A549 (cell line): Measurements from ENCODE around the gene PDZD11. TPM values are rescaled to one million over a fixed set of nuclear protein-coding genes. Genes with fewer than 3 reads are reported as not detected.
A peak's percentile ranks its signal among the peaks of the same experiment; 100 is the strongest.

Experiments
- ATAC-seq, 2 experiments: fragments of 200-7000 bp in 1 of 2; fragments of >200 bp in 1 of 2; cut with Nextera tagmentation in 1 of 2; cut with Tn5 transposase in 1 of 2; 3 replicates each; pipeline versions ENCODE4 v1.8.0 to v1.9.1; 2018 to 2020; ENCODE audit warnings: mild to moderate bottlenecking in 1 of 2, moderate library complexity in 1 of 2
- CTCF ChIA-PET: fragments of 300-600 bp; sonication (Branson Sonifier 250); formaldehyde crosslinking; extraction: SDS; loops from one replicate; lab custom pipeline; 2021; ENCODE audit warnings: antibody characterized with exemption, inconsistent platforms; lab: Yijun Ruan, JAX
- POLR2A ChIA-PET: fragments of 350-600 bp; formaldehyde crosslinking; extraction: SDS; loops from one replicate; lab custom pipeline; 2021; ENCODE audit warnings: antibody characterized with exemption, inconsistent platforms; lab: Yijun Ruan, JAX
- DNase-seq, 2 experiments: peaks; one replicate each; pipeline versions ENCODE4 v3.0.0 to v3.0.0-alpha.2; 2011 to 2016; ENCODE audit warnings: low read depth in 1 of 2, low spot score in 1 of 2
- FAIRE-seq: peaks from 2 replicates; lab custom pipeline; 2011; peaks lifted over from hg19 to GRCh38; lab: Jason Lieb, UNC
- H3K27ac ChIP-seq, 2 experiments: fragments of >200 bp; sonication (Bioruptor Twin); formaldehyde crosslinking; 3 replicates each; pipeline ENCODE4 v1.5.1; 2016 to 2017
- H3K4me1 ChIP-seq: fragments of >200 bp; sonication (Bioruptor Twin); formaldehyde crosslinking; 3 replicates; pipeline ENCODE4 v1.6.1; 2016
- H3K4me2 ChIP-seq: fragments of >200 bp; sonication (Bioruptor Twin); formaldehyde crosslinking; 3 replicates; pipeline ENCODE4 v1.6.1; 2016
- H3K4me3 ChIP-seq: fragments of >200 bp; sonication (Bioruptor Twin); formaldehyde crosslinking; 3 replicates; pipeline ENCODE4 v1.5.1; 2016
- H3K9me3 ChIP-seq: fragments of >200 bp; sonication (Bioruptor Twin); formaldehyde crosslinking; 3 replicates; pipeline ENCODE4 v1.6.1; 2016
- BHLHE40 ChIP-seq: IDR thresholded peaks from 2 replicates; pipeline ENCODE4 v1.6.1; 2012; ENCODE audit warnings: low read depth, low read length, inconsistent platforms
- CBX8 ChIP-seq: fragments of 200-600 bp; sonication (generic); IDR thresholded peaks from 2 replicates; pipeline ENCODE4 v1.6.1; 2016
- EHMT2 ChIP-seq: fragments of 200-600 bp; sonication (generic); IDR thresholded peaks from 2 replicates; pipeline ENCODE4 v1.6.1; 2016; ENCODE audit warnings: antibody characterized with exemption, low read depth, mild to moderate bottlenecking, moderate library complexity
- FOSL2 ChIP-seq, 2 experiments: fragments of 450-650 bp in 1 of 2; fragments of >200 bp in 1 of 2; sonication (Bioruptor Twin) in 1 of 2; formaldehyde crosslinking; IDR thresholded peaks; 2 replicates each; pipeline versions ENCODE4 v1.5.0 to v1.6.1; 2016 to 2020; ENCODE audit warnings: mild to moderate bottlenecking in 1 of 2, moderate library complexity in 1 of 2
- HOXA7 ChIP-seq: fragments of 250-450 bp; sonication (Bioruptor Pico); IDR thresholded peaks from 2 replicates; pipeline ENCODE4 v1.5.0; 2020; ENCODE audit warnings: mild to moderate bottlenecking, moderate library complexity
- JUNB ChIP-seq: fragments of >200 bp; sonication (Bioruptor Twin); formaldehyde crosslinking; IDR thresholded peaks from 2 replicates; pipeline ENCODE4 v1.6.1; 2016
- MAZ ChIP-seq: fragments of 150-350 bp; IDR thresholded peaks from 2 replicates; pipeline ENCODE4 v1.6.1; 2014; ENCODE audit warnings: antibody characterized with exemption, low read depth, low read length, borderline replicate concordance
- MYC ChIP-seq: IDR thresholded peaks from 2 replicates; pipeline ENCODE4 v1.6.1; 2012; ENCODE audit warnings: mild to moderate bottlenecking, inconsistent platforms, low read length, improper control_type of control experiment, borderline replicate concordance
- NR3C1 ChIP-seq: fragments of >200 bp; sonication (Bioruptor Twin); formaldehyde crosslinking; IDR thresholded peaks from 3 replicates; pipeline ENCODE4 v1.6.1; 2017
- RFX5 ChIP-seq: fragments of 450-650 bp; IDR thresholded peaks from 2 replicates; pipeline ENCODE4 v1.7.1; 2014; ENCODE audit warnings: antibody characterized with exemption, mild to moderate bottlenecking, moderate library complexity
- TFCP2L1 ChIP-seq: fragments of 250-450 bp; sonication (Bioruptor Pico); IDR thresholded peaks from 2 replicates; pipeline ENCODE4 v1.5.0; 2021; ENCODE audit warnings: mild to moderate bottlenecking
- TP53 ChIP-seq: fragments of 250-450 bp; sonication (Bioruptor Pico); IDR thresholded peaks from 2 replicates; pipeline ENCODE4 v1.5.0; 2021; ENCODE audit warnings: mild to moderate bottlenecking, moderate library complexity
- ZFP36 ChIP-seq: fragments of 450-650 bp; IDR thresholded peaks from 2 replicates; pipeline ENCODE4 v1.6.1; 2014; ENCODE audit warnings: borderline replicate concordance; ENCODE audit not compliant: partially characterized antibody
- ZNF302 ChIP-seq: fragments of 250-450 bp; sonication (Bioruptor Pico); IDR thresholded peaks from 2 replicates; pipeline ENCODE4 v1.9.0; 2021; ENCODE audit warnings: inconsistent platforms, mild to moderate bottlenecking, moderate library complexity
- ZSCAN20 ChIP-seq: fragments of 250-450 bp; sonication (Bioruptor Pico); IDR thresholded peaks from 2 replicates; pipeline ENCODE4 v1.8.0; 2022; ENCODE audit warnings: mild to moderate bottlenecking, moderate library complexity
- WGBS: methylation state at CpG from one replicate; pipeline ENCODE4 v1.1.6; 2017; ENCODE audit errors: missing lambda C conversion rate; 5-methylcytosine and 5-hydroxymethylcytosine counted together
- polyA plus RNA-seq, 4 experiments: library from polyadenylated mRNA; depleted of rRNA in 3 of 4; stranded (reverse); fragments of >200 nt; fragmentation: RNase III in 1 of 4; extraction: RNeasy Plus Mini Kit Qiagen cat#74134 plus additional on column Dnase treatment in 1 of 4; gene quantifications; 2 replicates in 3 of 4; 3 replicates in 1 of 4; pipeline ENCODE4 v1.2.3, GENCODE V29; 2011 to 2017
- TF ChIP-seq, protein P1 (sequence below): fragments of 250-450 bp; sonication (Bioruptor Pico); IDR thresholded peaks from 2 replicates; pipeline ENCODE4 v1.5.0; 2020; ENCODE audit warnings: low read depth, mild to moderate bottlenecking, moderate library complexity
- TF ChIP-seq, protein P2 (sequence below): fragments of 200-600 bp; sonication (generic); IDR thresholded peaks from 2 replicates; pipeline ENCODE4 v1.6.1; 2016; ENCODE audit warnings: antibody characterized with exemption, mild to moderate bottlenecking, moderate library complexity

Gene PDZD11
- polyA plus RNA-seq, 2 of the 4 experiments (the other 2 are of a cell fraction), result 78.5 to 133 TPM

DNA sequence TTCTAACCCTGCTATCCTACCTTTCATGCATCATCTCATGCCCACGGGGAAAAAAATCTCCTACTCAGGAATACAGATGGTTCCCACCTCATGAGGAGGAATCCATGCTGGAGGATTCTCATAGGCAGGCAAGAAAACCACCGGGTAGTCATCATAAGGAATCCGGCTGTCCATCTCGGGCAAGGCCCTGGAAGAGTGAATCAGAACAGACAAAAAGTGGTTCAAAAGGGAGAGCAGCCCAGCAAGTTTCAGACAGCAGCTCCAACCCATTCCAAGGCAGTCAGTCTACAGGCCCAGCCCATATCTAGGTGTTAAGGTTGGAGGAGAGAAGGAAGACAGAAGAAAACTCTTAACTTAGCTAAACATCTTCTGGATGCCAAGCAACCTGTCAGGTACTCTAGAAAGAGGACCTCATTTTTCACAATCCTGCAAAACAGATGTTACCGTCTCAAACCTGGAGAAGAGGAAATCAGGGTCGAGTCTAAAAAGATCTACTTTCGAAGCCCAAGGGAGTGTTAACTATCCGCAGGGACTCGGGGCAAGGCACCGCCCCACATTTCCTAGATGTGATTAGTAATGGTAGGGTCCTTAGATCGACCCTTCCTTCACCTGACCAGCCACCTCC, 447 bp downstream of the PDZD11 start:
- ChIA-PET CTCF (interaction anchor here (1.4 kb wide), 1 partner anchor 156 kb away, joined by 8 read pairs; the partner anchor contains the start of gene IGBP1), POLR2A (interaction anchor here (0.8 to 2.5 kb wide), 3 partner anchors 11 to 156 kb away, joined by 3 to 17 read pairs (median 6); partner anchors contain the start of gene IGBP1)
- no peaks in the 10 kb centered on the region for H3K9me3 ChIP-seq
- ATAC-seq (no peak; a peak in 1 of 6 replicates), DNase-seq (no peak), FAIRE-seq (no peak)
- peak overlapping the region; percentile 92 for H3K4me3 ChIP-seq
- TF ChIP-seq ZFP36 (no peak), MYC (no peak), NR3C1 (no peak), FOSL2 (IDR thresholded peaks at IDR 0.05) (no peak), FOSL2 (CRISPR knock-in tag; IDR thresholded peaks at IDR 0.05) (no peak), CBX8 (no peak), JUNB (no peak)
- H3K27ac ChIP-seq, result peak overlapping the region; percentile 83 to 85
- WGBS, result 28% methylated on average over 8 of the region's 11 CpGs
- peak overlapping the region; percentile 94 for H3K4me2 ChIP-seq
- peaks cover 22% of the 10 kb centered on the region; the same call in 1 of the 3 replicates for H3K4me1 ChIP-seq

DNA sequence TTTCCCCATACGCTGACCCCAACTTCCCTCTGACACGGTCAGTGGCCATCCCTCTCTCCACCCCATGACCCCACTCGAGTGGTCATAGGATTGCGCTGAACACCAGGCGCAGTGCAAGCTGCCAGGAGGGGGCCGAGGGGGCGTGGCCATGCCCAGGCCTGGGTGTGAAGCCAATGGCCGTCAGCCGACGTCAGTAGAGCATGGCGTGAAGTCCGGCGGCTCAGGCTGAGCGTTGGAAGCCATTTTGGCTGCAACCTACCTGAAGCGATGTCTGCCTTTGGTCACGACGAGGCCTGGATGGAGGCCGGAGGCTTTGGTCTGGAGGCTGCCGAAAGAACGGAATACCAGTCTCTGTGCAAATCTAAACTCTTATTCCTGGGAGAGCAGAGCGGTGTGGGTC, 7.8 kb downstream of the PDZD11 start, which contains the start of gene RAB41:
Gene RAB41 (plus strand): TSS at position 222 of the 400 bp plus-strand sequence. CDS start 46 bp downstream, at position 268.
- Histone ChIP-seq H3K4me1 (no peaks in the 10 kb centered on the region), H3K9me3 (no peaks in the 10 kb centered on the region), H3K4me3 (no peak within 1 kb of the TSS), H3K4me2 (no peak within 1 kb of the TSS), H3K27ac (no peak within 1 kb of the TSS)
- CTCF ChIA-PET, result no interaction called here
- no peak for FAIRE-seq
- POLR2A ChIA-PET, result no interaction called here
- no peak for ATAC-seq
- 93% methylated on average over 16 of the region's 21 CpGs for WGBS
- TF ChIP-seq BHLHE40 (no peak), FOSL2 (IDR thresholded peaks at IDR 0.05) (no peak), FOSL2 (CRISPR knock-in tag; IDR thresholded peaks at IDR 0.05) (no peak), RFX5 (no peak), TFCP2L1 (CRISPR knock-in tag) (no peak), JUNB (no peak), EHMT2 (no peak), ZSCAN20 (CRISPR knock-in tag) (no peak), ZNF302 (CRISPR knock-in tag) (no peak), HOXA7 (CRISPR knock-in tag) (no peak), TP53 (CRISPR knock-in tag) (no peak), MYC (no peak)
- TF ChIP-seq, protein P1, sequence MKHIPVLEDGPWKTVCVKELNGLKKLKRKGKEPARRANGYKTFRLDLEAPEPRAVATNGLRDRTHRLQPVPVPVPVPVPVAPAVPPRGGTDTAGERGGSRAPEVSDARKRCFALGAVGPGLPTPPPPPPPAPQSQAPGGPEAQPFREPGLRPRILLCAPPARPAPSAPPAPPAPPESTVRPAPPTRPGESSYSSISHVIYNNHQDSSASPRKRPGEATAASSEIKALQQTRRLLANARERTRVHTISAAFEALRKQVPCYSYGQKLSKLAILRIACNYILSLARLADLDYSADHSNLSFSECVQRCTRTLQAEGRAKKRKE (CRISPR knock-in tag), result no peak
- no peak for DNase-seq

DNA sequence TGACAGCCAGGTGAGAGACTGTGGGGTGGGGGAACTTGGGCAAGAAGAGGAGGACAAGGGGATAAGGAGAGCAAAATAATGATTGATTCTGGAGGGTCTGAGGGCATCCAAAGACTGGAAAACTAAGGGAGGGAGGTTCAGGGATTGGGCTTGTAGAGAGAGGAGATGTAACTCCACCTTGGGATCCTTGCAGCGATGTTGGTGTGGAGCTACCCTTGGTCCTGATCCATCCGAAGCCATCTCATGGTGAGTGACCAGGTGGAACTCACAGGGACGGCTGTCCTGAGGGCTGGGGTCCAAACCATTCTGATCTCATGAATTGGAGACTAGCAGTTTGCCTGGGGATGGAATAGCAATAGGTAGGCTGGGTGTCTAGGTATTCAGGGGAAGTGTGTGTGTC, 9.2 kb downstream of the PDZD11 start:
- no peak for TF ChIP-seq ZFP36
- TF ChIP-seq MAZ, result no peak
- TF ChIP-seq, protein P2, sequence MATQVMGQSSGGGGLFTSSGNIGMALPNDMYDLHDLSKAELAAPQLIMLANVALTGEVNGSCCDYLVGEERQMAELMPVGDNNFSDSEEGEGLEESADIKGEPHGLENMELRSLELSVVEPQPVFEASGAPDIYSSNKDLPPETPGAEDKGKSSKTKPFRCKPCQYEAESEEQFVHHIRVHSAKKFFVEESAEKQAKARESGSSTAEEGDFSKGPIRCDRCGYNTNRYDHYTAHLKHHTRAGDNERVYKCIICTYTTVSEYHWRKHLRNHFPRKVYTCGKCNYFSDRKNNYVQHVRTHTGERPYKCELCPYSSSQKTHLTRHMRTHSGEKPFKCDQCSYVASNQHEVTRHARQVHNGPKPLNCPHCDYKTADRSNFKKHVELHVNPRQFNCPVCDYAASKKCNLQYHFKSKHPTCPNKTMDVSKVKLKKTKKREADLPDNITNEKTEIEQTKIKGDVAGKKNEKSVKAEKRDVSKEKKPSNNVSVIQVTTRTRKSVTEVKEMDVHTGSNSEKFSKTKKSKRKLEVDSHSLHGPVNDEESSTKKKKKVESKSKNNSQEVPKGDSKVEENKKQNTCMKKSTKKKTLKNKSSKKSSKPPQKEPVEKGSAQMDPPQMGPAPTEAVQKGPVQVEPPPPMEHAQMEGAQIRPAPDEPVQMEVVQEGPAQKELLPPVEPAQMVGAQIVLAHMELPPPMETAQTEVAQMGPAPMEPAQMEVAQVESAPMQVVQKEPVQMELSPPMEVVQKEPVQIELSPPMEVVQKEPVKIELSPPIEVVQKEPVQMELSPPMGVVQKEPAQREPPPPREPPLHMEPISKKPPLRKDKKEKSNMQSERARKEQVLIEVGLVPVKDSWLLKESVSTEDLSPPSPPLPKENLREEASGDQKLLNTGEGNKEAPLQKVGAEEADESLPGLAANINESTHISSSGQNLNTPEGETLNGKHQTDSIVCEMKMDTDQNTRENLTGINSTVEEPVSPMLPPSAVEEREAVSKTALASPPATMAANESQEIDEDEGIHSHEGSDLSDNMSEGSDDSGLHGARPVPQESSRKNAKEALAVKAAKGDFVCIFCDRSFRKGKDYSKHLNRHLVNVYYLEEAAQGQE, result peak; percentile 22; the same call in 1 of the 2 replicates
- no peak for TF ChIP-seq MYC
- no peak overlapping the region for H3K4me2 ChIP-seq
- ChIA-PET CTCF (interaction anchor here (1.0 kb wide), 1 partner anchor 31 kb away, joined by 3 read pairs; no protein-coding TSS in a partner anchor), POLR2A (no interaction called here)
- no peak for FAIRE-seq
- no peak overlapping the region for H3K4me3 ChIP-seq
- no peak for DNase-seq
- H3K9me3 ChIP-seq, result no peaks in the 10 kb centered on the region
- H3K27ac ChIP-seq, result no peak overlapping the region
- no peaks in the 10 kb centered on the region for H3K4me1 ChIP-seq
- ATAC-seq, result no peak
- 88% methylated on average over 3 of the region's 3 CpGs for WGBS
